ENCODE results near the gene ZBTB7A.

GRCh38 chr19:4033028-4033956 lies 33.4 kb downstream of the ZBTB7A start:
- no peak for TF ChIP-seq CTCF (conservative IDR thresholded peaks at IDR 0.05; ENCODE audit: low read length)
- TF ChIP-seq EZH2phosphoT487 (IDR thresholded peaks at IDR 0.05; ENCODE audit: borderline replicate concordance): no peak

All from Loucy (cell line).